Right lobe of liver (tissue), 6 donors: ENCODE results near the gene C19orf12. TPM values are rescaled to one million over a fixed set of nuclear protein-coding genes. Genes with fewer than 3 reads are reported as not detected.
A peak's percentile ranks its signal among the peaks of the same experiment; 100 is the strongest.

ENCODE experiments used
- ATAC-seq, 4 donors: fragments of 200-7000 bp; cut with Tn5 transposase; one replicate each; pipeline ENCODE4 v1.9.1; 2020; ENCODE audit warnings: mild to moderate bottlenecking in 4 of 4, moderate library complexity in 4 of 4
- DNase-seq, 3 donors: peaks; one replicate each; pipeline ENCODE4 v3.0.0-alpha.2; 2020
- H3K27ac ChIP-seq, 3 donors: fragments of 200-600 bp; one replicate each; pipeline ENCODE4 v1.8.0; 2022
- H3K27me3 ChIP-seq, 2 donors: fragments of 200-600 bp; one replicate each; pipeline ENCODE4 v1.8.0; 2022
- H3K36me3 ChIP-seq, 4 donors: fragments of 200-600 bp; sonication (generic) in 1 of 4; one replicate each; pipeline versions ENCODE4 v1.5.1 to v1.8.0; 2017 to 2022; ENCODE audit warnings: control low read depth in 1 of 4
- H3K4me1 ChIP-seq, 4 donors: fragments of 200-600 bp; sonication (generic) in 1 of 4; one replicate each; pipeline versions ENCODE4 v1.5.1 to v1.8.0; 2017 to 2022; ENCODE audit warnings: control low read depth in 1 of 4
- H3K4me3 ChIP-seq, 3 donors: fragments of 200-600 bp; one replicate each; pipeline ENCODE4 v1.8.0; 2022
- H3K9me3 ChIP-seq, 4 donors: fragments of 200-600 bp; sonication (generic) in 1 of 4; one replicate each; pipeline versions ENCODE4 v1.5.1 to v1.8.0; 2017 to 2022; ENCODE audit warnings: control low read depth in 1 of 4
- CTCF ChIP-seq, 4 donors: fragments of 200-600 bp in 3 of 4; fragments of 450-650 bp in 1 of 4; IDR thresholded peaks; one replicate each; pipeline versions ENCODE4 v1.5.1 to v1.8.0; 2016 to 2022; ENCODE audit warnings: antibody characterized with exemption in 4 of 4, mild to moderate bottlenecking in 2 of 4
- POLR2A ChIP-seq: fragments of 450-650 bp; IDR thresholded peaks from one replicate; pipeline ENCODE4 v1.6.1; 2017; ENCODE audit warnings: antibody characterized with exemption, mild to moderate bottlenecking
- WGBS: methylation state at CpG from one replicate; pipeline ENCODE4 v1.1.6; 2018; ENCODE audit warnings: low coverage, low lambda C conversion rate; ENCODE audit not compliant: insufficient coverage; ENCODE audit errors: missing lambda C conversion rate; 5-methylcytosine and 5-hydroxymethylcytosine counted together
- intact Hi-C, 2 donors: fragments of 100-400 bp; cut with DNase I; formaldehyde crosslinking; loops; one replicate each; pipeline versions ENCODE4 v1.11.2 to v1.14.1; 2022
- total RNA-seq, 6 experiments: library from RNA; depleted of rRNA in 2 of 6; stranded (reverse); fragments of >200 nt in 2 of 6; fragmentation: NEBNext Ultra II Directional in 3 of 6; extraction: Animal tissue kit (Norgen Biotek cat#: 25700) in 3 of 6; gene quantifications; one replicate each; pipeline versions ENCODE4 v1.1.0 to v1.2.4, GENCODE V29; 2016 to 2023
- donor health status: DM: no; HTN: yes; CAD: no.
- donor health status: DM: no; HTN: no; CAD: no.
- donor health status: DM: no; HTN: no; CAD: no.
- donor health status: DM: no; HTN: yes; CAD: no.
- donor health status: DM: no; HTN: yes; CAD: no.

C19orf12 gene
- total RNA-seq, 6 experiments from 2014 or later = 35.2 to 62.8 (median 52.4) TPM

GRCh38 chr19:29674374-29675119 lies 40.5 kb downstream of the C19orf12 start:
- Histone ChIP-seq H3K36me3 (peaks cover 0 to 18% (median 9%) of the 10 kb centered on the region in 4 donors), H3K27me3 (no peaks in the 10 kb centered on the region), H3K4me3 (no peak overlapping the region), H3K4me1 (peaks cover 0 to 90% (median 43%) of the 10 kb centered on the region in 4 donors), H3K9me3 (no peaks in the 10 kb centered on the region), H3K27ac (peak overlapping the region in 2 of 3 donors; percentile 61 to 80)
- intact Hi-C loops = loop anchor here (10.0 kb wide), 1 partner anchor 60 kb away; no protein-coding TSS in a partner anchor
- ATAC-seq (no peak), DNase-seq (peak in 1 of 3 donors; percentile 40)
- no CpG with 5 or more reads among the region's 34 CpGs for WGBS
- no peak for TF ChIP-seq POLR2A
- no peak for TF ChIP-seq CTCF (IDR thresholded peaks at IDR 0.05)

- intact Hi-C loops = loop anchor here (10.0 kb wide), 1 partner anchor 59 kb away; no protein-coding TSS in a partner anchor
- Histone ChIP-seq H3K4me3 (no peak overlapping the region), H3K27me3 (no peaks in the 10 kb centered on the region), H3K27ac (peak overlapping the region in 1 of 3 donors; percentile 80), H3K9me3 (no peaks in the 10 kb centered on the region), H3K4me1 (peaks cover 0 to 85% (median 38%) of the 10 kb centered on the region in 4 donors), H3K36me3 (peaks cover 0 to 18% (median 9%) of the 10 kb centered on the region in 4 donors)
- TF ChIP-seq POLR2A = no peak
- no peak for TF ChIP-seq CTCF (IDR thresholded peaks at IDR 0.05)
- ATAC-seq = no peak
- DNase-seq = peak in 2 of 3 donors; percentile 39 to 53
- WGBS = 46% methylated on average over 6 of the region's 57 CpGs
Observed at GRCh38 chr19:29673451-29674371, 41.4 kb downstream of the C19orf12 start.

- peaks cover 0 to 85% (median 35%) of the 10 kb centered on the region in 4 donors for H3K4me1 ChIP-seq
- H3K4me3 ChIP-seq = no peak overlapping the region
- intact Hi-C loops = loop anchor here (10.0 kb wide), 1 partner anchor 58 kb away; no protein-coding TSS in a partner anchor
- no peak for ATAC-seq
- no peak for TF ChIP-seq CTCF (IDR thresholded peaks at IDR 0.05)
- TF ChIP-seq POLR2A = no peak
- H3K9me3 ChIP-seq = no peaks in the 10 kb centered on the region
- DNase-seq = no peak
- H3K36me3 ChIP-seq = peaks cover 0 to 18% (median 9%) of the 10 kb centered on the region in 4 donors
- H3K27me3 ChIP-seq = no peaks in the 10 kb centered on the region
- 100% methylated on average over 1 of the region's 11 CpGs for WGBS
- H3K27ac ChIP-seq = peak overlapping the region in 1 of 3 donors; percentile 60
Observed at GRCh38 chr19:29672933-29673336, 42.1 kb downstream of the C19orf12 start.

GRCh38 chr19:29672319-29672932 lies 42.6 kb downstream of the C19orf12 start:
- DNase-seq (peak in 1 of 3 donors; percentile 42), ATAC-seq (no peak)
- H3K36me3 ChIP-seq = peaks cover 0 to 18% (median 9%) of the 10 kb centered on the region in 4 donors
- WGBS = 76% methylated on average over 5 of the region's 8 CpGs
- no peaks in the 10 kb centered on the region for H3K27me3 ChIP-seq
- H3K4me1 ChIP-seq = peaks cover 0 to 83% (median 34%) of the 10 kb centered on the region in 4 donors
- TF ChIP-seq POLR2A (no peak), CTCF (IDR thresholded peaks at IDR 0.05) (no peak)
- no peaks in the 10 kb centered on the region for H3K9me3 ChIP-seq
- H3K4me3 ChIP-seq = no peak overlapping the region
- intact Hi-C loops = loop anchor here (10.0 kb wide), 1 partner anchor 58 kb away; no protein-coding TSS in a partner anchor
- H3K27ac ChIP-seq = peak overlapping the region in 2 of 3 donors; percentile 34 to 60
